ENCODE data around the gene VSTM2A. TPM values are rescaled to one million over a fixed set of nuclear protein-coding genes. Genes with fewer than 3 reads are reported as not detected.
"Not testable (repeated sequence)": the region's sequence is repeated elsewhere in the genome, so short reads cannot be mapped to it uniquely, and the experiment has no call there.

VSTM2A gene
- under 1 TPM in 3 of 12 donors, not detected in 9; 0.16 to 0.23 (median 0.18) TPM for polyA plus RNA-seq (ENCODE audit: insufficient read length in 12 of 12)
- long read RNA-seq, donor 1, transcript VSTM2A-201 (4 exons, 3,401 nt), result major isoform, 5 of 6 reads
- long read RNA-seq, donor 1, partial matches to known transcripts, result 0 of 6 reads
- long read RNA-seq, donor 1, other reads (novel, unspliced or antisense), result 0 of 6 reads
- long read RNA-seq, donor 2, result 0 reads
- long read RNA-seq, donor 3, result 0 reads
- long read RNA-seq, donor 4, result 0 reads
- long read RNA-seq, donor 5, result 0 reads
- long read RNA-seq, donor 6, result 0 reads
- long read RNA-seq, donor 7, result 0 reads
- long read RNA-seq, donor 8, result 0 reads
- long read RNA-seq, donor 9, result 0 reads
- long read RNA-seq, donor 10, result 0 reads
- long read RNA-seq, donor 11, result 0 reads

- DNase-seq, result peak; percentile 17
Observed at GRCh38 chr7:54541669-54542625, at the start of gene VSTM2A. VSTM2A (plus strand) TSS chr7:54542375; CDS start chr7:54542731, 356 bp downstream.

- DNase-seq, result not testable (repeated sequence)
Observed at GRCh38 chr7:54504531-54504930, 37.6 kb upstream of the VSTM2A start.

- DNase-seq, result no peak
Observed at GRCh38 chr7:54529568-54529967, 12.6 kb upstream of the VSTM2A start.

GRCh38 chr7:54538122-54538521 is 4.1 kb upstream of the VSTM2A start:
- no peak for DNase-seq

- DNase-seq, result peak; percentile 20
Observed at GRCh38 chr7:54543051-54543488, 895 bp downstream of the VSTM2A start.

- no peak for DNase-seq
Observed at GRCh38 chr7:54544149-54544526, 2.0 kb downstream of the VSTM2A start.

GRCh38 chr7:54544527-54545240 is 2.5 kb downstream of the VSTM2A start:
- DNase-seq, result no peak

- no peak for DNase-seq
Observed at GRCh38 chr7:54545241-54545563, 3.0 kb downstream of the VSTM2A start.

GRCh38 chr7:54546081-54546985 is 4.2 kb downstream of the VSTM2A start:
- DNase-seq, result no peak

- DNase-seq, result no peak
Observed at GRCh38 chr7:54546986-54547314, 4.8 kb downstream of the VSTM2A start.

- DNase-seq, result no peak
Observed at GRCh38 chr7:54550471-54550870, 8.3 kb downstream of the VSTM2A start.

GRCh38 chr7:54556121-54556520 is 13.9 kb downstream of the VSTM2A start:
- DNase-seq, result no peak

- DNase-seq, result no peak
Observed at GRCh38 chr7:54559401-54559800, 17.2 kb downstream of the VSTM2A start.

GRCh38 chr7:54560198-54560597 is 18.0 kb downstream of the VSTM2A start:
- no peak for DNase-seq

GRCh38 chr7:54560723-54561122 is 18.5 kb downstream of the VSTM2A start:
- no peak for DNase-seq

GRCh38 chr7:54563329-54563916 is 21.2 kb downstream of the VSTM2A start:
- DNase-seq, result no peak

GRCh38 chr7:54565432-54565831 is 23.3 kb downstream of the VSTM2A start:
- no peak for DNase-seq

GRCh38 chr7:54581511-54581910 is 39.3 kb downstream of the VSTM2A start:
- no peak for DNase-seq

GRCh38 chr7:54591404-54592386 is 49.5 kb downstream of the VSTM2A start:
- no peak for DNase-seq

- no peak for DNase-seq
Observed at GRCh38 chr7:54596747-54597146, 54.6 kb downstream of the VSTM2A start.
